SK-N-SH treated with all-trans-retinoic acid at 6 μM for 48 hours (cell line): ENCODE results near the gene PCBP3.

ENCODE experiments used
- BACH2 ChIP-seq: fragments of 250-450 bp; sonication (Bioruptor Pico); IDR thresholded peaks from 2 replicates; pipeline ENCODE4 v1.9.0; 2021; ENCODE audit warnings: mild to moderate bottlenecking, borderline replicate concordance
- OSR1 ChIP-seq: fragments of 250-450 bp; sonication (Bioruptor Pico); IDR thresholded peaks from 2 replicates; pipeline ENCODE4 v1.8.0; 2022; ENCODE audit warnings: moderate library complexity, mild to moderate bottlenecking, inconsistent platforms
- PATZ1 ChIP-seq: fragments of 250-450 bp; sonication (Bioruptor Pico); IDR thresholded peaks from 2 replicates; pipeline ENCODE4 v1.8.0; 2020; ENCODE audit warnings: mild to moderate bottlenecking, moderate library complexity, borderline replicate concordance
- PPARA ChIP-seq: fragments of 250-450 bp; sonication (Bioruptor Pico); IDR thresholded peaks from 2 replicates; pipeline ENCODE4 v1.5.0; 2020; ENCODE audit warnings: mild to moderate bottlenecking, borderline replicate concordance
- RARB ChIP-seq: fragments of 250-450 bp; sonication (Bioruptor Pico); IDR thresholded peaks from 2 replicates; pipeline ENCODE4 v1.8.0; 2021; ENCODE audit warnings: mild to moderate bottlenecking, moderate library complexity
- SNAI2 ChIP-seq: fragments of 250-450 bp; sonication (Bioruptor Pico); IDR thresholded peaks from 2 replicates; pipeline ENCODE4 v1.5.0; 2020; ENCODE audit warnings: mild to moderate bottlenecking, moderate library complexity
- TCF4 ChIP-seq: fragments of 250-450 bp; sonication (Bioruptor Pico); IDR thresholded peaks from 2 replicates; pipeline ENCODE4 v1.8.0; 2021; ENCODE audit warnings: mild to moderate bottlenecking, moderate library complexity, borderline replicate concordance
- TOX ChIP-seq: fragments of 250-450 bp; sonication (Bioruptor Pico); IDR thresholded peaks from 2 replicates; pipeline ENCODE4 v1.8.0; 2021; ENCODE audit warnings: mild to moderate bottlenecking, moderate library complexity, borderline replicate concordance
- ZC3H10 ChIP-seq: fragments of 250-450 bp; sonication (Bioruptor Pico); IDR thresholded peaks from 2 replicates; pipeline ENCODE4 v1.5.1; 2021; ENCODE audit warnings: mild to moderate bottlenecking, moderate library complexity
- ZFP3 ChIP-seq: fragments of 250-450 bp; sonication (Bioruptor Pico); IDR thresholded peaks from 2 replicates; pipeline ENCODE4 v1.5.0; 2020; ENCODE audit warnings: mild to moderate bottlenecking, moderate library complexity
- ZFP30 ChIP-seq: fragments of 450-650 bp; formaldehyde crosslinking; IDR thresholded peaks from 2 replicates; pipeline ENCODE4 v1.5.0; 2022; ENCODE audit warnings: mild to moderate bottlenecking, moderate library complexity
- ZNF8 ChIP-seq: fragments of 450-650 bp; formaldehyde crosslinking; IDR thresholded peaks from 2 replicates; pipeline ENCODE4 v1.5.0; 2020; ENCODE audit warnings: mild to moderate bottlenecking, moderate library complexity
- TF ChIP-seq, protein P1 (sequence below): fragments of 250-450 bp; sonication (Bioruptor Pico); IDR thresholded peaks from 2 replicates; pipeline ENCODE4 v1.5.1; 2021; ENCODE audit warnings: mild to moderate bottlenecking, moderate library complexity

GRCh38 chr21:45873866-45874265, 230.3 kb downstream of the PCBP3 start:
- TF ChIP-seq OSR1 (CRISPR knock-in tag) (no peak), PATZ1 (no peak), TCF4 (CRISPR knock-in tag) (no peak), RARB (CRISPR knock-in tag) (no peak), BACH2 (CRISPR knock-in tag) (no peak), ZFP30 (CRISPR knock-in tag) (no peak), PPARA (CRISPR knock-in tag) (no peak), ZNF8 (CRISPR knock-in tag) (no peak), TOX (CRISPR knock-in tag) (no peak), SNAI2 (no peak), ZC3H10 (no peak), ZFP3 (CRISPR knock-in tag) (no peak)
- TF ChIP-seq, protein P1, sequence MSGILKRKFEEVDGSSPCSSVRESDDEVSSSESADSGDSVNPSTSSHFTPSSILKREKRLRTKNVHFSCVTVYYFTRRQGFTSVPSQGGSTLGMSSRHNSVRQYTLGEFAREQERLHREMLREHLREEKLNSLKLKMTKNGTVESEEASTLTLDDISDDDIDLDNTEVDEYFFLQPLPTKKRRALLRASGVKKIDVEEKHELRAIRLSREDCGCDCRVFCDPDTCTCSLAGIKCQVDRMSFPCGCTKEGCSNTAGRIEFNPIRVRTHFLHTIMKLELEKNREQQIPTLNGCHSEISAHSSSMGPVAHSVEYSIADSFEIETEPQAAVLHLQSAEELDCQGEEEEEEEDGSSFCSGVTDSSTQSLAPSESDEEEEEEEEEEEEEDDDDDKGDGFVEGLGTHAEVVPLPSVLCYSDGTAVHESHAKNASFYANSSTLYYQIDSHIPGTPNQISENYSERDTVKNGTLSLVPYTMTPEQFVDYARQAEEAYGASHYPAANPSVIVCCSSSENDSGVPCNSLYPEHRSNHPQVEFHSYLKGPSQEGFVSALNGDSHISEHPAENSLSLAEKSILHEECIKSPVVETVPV, result no peak
